Skeletal muscle satellite cell (primary cell): Measurements from ENCODE around the gene TFPT.

Source experiments
- H3K27me3 ChIP-seq: 2 replicates; pipeline ENCODE4 v1.7.0; 2013; ENCODE audit warnings: low read length; ENCODE audit not compliant: control insufficient read depth, insufficient read depth
- H3K36me3 ChIP-seq: 2 replicates; pipeline ENCODE4 v1.7.0; 2013; ENCODE audit warnings: mild to moderate bottlenecking, control low read depth, low read length; ENCODE audit not compliant: insufficient read depth
- H3K4me1 ChIP-seq: 2 replicates; pipeline ENCODE4 v1.7.0; 2013; ENCODE audit warnings: low read length; ENCODE audit not compliant: control insufficient read depth, insufficient read depth
- H3K4me2 ChIP-seq: 2 replicates; pipeline ENCODE4 v1.7.0; 2013; ENCODE audit warnings: mild to moderate bottlenecking, low read length
- H3K4me3 ChIP-seq: 2 replicates; pipeline ENCODE4 v1.7.0; 2013; ENCODE audit warnings: low read length
- H3K9ac ChIP-seq: 2 replicates; pipeline ENCODE4 v1.7.0; 2013; ENCODE audit warnings: mild to moderate bottlenecking, low read depth, low read length, moderate library complexity
- H3K9me3 ChIP-seq: replicated peaks from 2 replicates; pipeline ENCODE4 v1.7.0; 2013; ENCODE audit warnings: mild to moderate bottlenecking, control low read depth, low read length

TFPT gene

GRCh38 chr19:54156490-54156889 is 41.0 kb upstream of the TFPT start:
- H3K36me3 ChIP-seq, result peaks cover 57% of the 10 kb centered on the region
- H3K27me3 ChIP-seq, result no peaks in the 10 kb centered on the region
- peaks cover 47% of the 10 kb centered on the region for H3K4me1 ChIP-seq
- no peak overlapping the region for H3K9ac ChIP-seq
- H3K4me2 ChIP-seq, result no peak overlapping the region
- H3K4me3 ChIP-seq, result no peak overlapping the region
- no peaks in the 10 kb centered on the region for H3K9me3 ChIP-seq

DNA sequence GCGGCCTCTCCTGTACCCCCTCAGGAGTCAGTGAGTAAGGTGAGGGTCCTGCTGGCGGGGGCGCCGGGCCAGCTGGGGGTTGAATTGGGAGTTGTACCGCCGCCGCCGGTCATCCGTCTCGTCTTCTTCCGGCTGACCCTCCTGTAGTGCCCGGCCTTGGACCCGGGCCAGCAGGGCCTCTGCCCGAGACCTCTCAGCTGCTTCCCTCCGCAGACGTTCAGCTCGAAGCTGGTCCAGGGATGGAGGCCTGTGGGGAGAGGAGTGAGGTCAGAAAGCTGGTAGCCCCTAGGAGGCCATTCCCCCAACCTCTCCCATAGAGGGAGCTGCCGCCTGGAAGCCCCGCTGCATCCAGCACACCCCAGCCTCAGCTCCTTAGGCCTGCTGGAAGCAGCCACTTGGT is 40.2 kb upstream of the TFPT start:
- Histone ChIP-seq H3K4me1 (peaks cover 43% of the 10 kb centered on the region), H3K36me3 (peaks cover 64% of the 10 kb centered on the region), H3K9ac (no peak overlapping the region), H3K9me3 (no peaks in the 10 kb centered on the region), H3K4me3 (no peak overlapping the region), H3K27me3 (no peaks in the 10 kb centered on the region), H3K4me2 (no peak overlapping the region)

DNA sequence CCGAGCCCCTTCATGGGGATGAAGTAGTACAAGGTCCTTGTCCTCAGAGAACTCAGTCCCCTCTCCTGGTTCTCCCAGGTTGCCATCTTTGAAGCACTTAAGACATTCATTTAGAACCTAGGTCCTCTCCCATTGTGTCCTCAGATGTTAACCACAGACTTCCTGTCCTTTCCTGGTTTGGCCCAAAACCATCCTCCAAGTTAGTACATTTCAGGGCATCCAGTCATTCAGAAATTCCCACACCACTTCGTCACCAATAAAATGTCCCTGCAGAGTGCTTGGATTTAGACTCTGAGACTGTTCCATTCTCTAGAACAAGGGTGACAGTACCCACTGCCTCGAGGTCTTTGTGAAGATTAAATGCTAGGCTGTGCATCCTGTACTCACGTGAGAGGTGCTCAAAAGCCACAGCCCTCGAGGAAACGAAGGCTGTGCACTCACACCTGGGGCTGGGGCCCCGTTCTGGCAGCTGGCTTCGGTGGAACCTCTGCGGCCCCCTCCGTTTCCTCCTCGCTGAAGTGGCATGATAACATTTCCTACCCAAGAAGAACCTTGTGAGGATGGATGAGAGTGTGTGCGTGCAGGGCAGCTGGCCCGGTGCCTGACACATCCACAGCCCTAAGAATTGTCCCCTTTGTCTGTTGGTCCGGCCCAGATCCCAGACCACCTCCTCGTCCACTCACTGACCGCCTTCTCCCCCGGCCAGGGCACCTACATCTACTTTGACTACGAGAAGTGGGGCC is 39.3 kb upstream of the TFPT start:
- Histone ChIP-seq H3K9me3 (no peaks in the 10 kb centered on the region), H3K27me3 (no peaks in the 10 kb centered on the region), H3K4me3 (no peak overlapping the region), H3K4me2 (no peak overlapping the region), H3K9ac (peak overlapping the region; percentile 37), H3K4me1 (peaks cover 37% of the 10 kb centered on the region), H3K36me3 (peaks cover 71% of the 10 kb centered on the region)

- no peak overlapping the region for H3K4me2 ChIP-seq
- H3K27me3 ChIP-seq, result no peaks in the 10 kb centered on the region
- no peak overlapping the region for H3K4me3 ChIP-seq
- H3K9ac ChIP-seq, result peak overlapping the region; percentile 37
- H3K9me3 ChIP-seq, result no peaks in the 10 kb centered on the region
- peaks cover 81% of the 10 kb centered on the region for H3K36me3 ChIP-seq
- peaks cover 33% of the 10 kb centered on the region for H3K4me1 ChIP-seq
These were observed 38.4 kb upstream of the TFPT start for GRCh38 chr19:54153731-54154326.

- H3K4me1 ChIP-seq, result peaks cover 24% of the 10 kb centered on the region
- H3K9ac ChIP-seq, result no peak overlapping the region
- H3K27me3 ChIP-seq, result no peaks in the 10 kb centered on the region
- peaks cover 78% of the 10 kb centered on the region for H3K36me3 ChIP-seq
- H3K4me3 ChIP-seq, result no peak overlapping the region
- no peak overlapping the region for H3K4me2 ChIP-seq
- no peaks in the 10 kb centered on the region for H3K9me3 ChIP-seq
These were observed 37.5 kb upstream of the TFPT start for GRCh38 chr19:54152878-54153524.

DNA sequence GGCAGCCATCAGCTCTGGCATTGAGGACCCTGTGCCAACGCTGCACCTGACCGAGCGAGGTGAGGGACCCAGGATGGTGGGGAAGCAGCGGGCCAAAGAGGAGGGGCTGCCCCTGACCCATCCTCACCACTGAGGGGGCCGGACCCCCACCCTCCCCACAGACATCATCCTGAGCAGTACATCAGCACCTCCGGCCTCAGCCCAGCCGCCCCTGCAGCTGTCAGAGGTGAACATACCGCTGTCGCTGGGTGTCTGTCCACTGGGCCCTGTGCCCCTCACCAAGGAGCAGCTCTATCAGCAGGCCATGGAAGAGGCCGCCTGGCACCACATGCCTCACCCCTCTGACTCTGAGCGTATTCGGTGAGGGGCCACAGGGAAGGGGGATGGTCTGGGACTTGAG is 36.8 kb upstream of the TFPT start:
- H3K9me3 ChIP-seq, result no peaks in the 10 kb centered on the region
- H3K36me3 ChIP-seq, result peaks cover 84% of the 10 kb centered on the region
- no peak overlapping the region for H3K4me2 ChIP-seq
- H3K27me3 ChIP-seq, result no peaks in the 10 kb centered on the region
- no peak overlapping the region for H3K9ac ChIP-seq
- H3K4me3 ChIP-seq, result no peak overlapping the region
- peaks cover 23% of the 10 kb centered on the region for H3K4me1 ChIP-seq

DNA sequence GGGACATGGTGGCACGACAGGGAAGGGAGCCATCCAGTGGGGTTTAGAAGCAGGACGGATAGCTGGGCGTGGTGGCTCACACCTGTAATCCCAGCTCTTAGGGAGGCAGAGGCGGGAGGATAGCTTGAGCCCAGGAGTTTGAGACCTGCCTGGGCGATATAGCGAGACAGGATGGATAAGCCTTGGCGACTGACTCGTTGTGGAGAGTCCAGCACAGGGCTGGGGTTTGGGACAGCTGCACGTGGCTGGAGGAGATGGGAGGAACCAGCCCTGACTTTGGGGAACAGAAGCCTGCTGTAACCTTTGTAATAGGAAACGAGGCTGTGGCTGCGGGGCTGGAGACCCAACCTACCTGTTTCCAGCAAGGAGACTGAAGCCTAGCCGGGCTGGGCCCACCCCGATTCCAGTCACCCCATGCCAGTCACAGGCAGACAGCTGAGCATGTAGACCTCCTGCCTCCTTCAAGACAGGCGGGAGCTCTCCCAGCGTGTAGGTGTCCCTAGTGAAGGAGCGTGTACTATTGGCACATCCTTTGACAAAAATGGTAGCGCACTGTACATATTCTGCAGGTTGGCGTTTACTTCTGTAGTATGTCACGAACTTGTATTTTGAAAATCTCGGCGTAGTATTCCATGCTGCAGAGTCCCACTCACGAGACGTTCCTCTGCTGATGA is 36.0 kb upstream of the TFPT start:
- Histone ChIP-seq H3K36me3 (peaks cover 85% of the 10 kb centered on the region), H3K27me3 (no peaks in the 10 kb centered on the region), H3K4me2 (no peak overlapping the region), H3K4me3 (no peak overlapping the region), H3K4me1 (peaks cover 23% of the 10 kb centered on the region), H3K9ac (no peak overlapping the region), H3K9me3 (no peaks in the 10 kb centered on the region)

GRCh38 chr19:54149021-54149812 is 33.8 kb upstream of the TFPT start:
- Histone ChIP-seq H3K27me3 (no peaks in the 10 kb centered on the region), H3K4me3 (no peak overlapping the region), H3K4me2 (no peak overlapping the region), H3K4me1 (peaks cover 13% of the 10 kb centered on the region), H3K36me3 (peaks cover 90% of the 10 kb centered on the region), H3K9ac (no peak overlapping the region), H3K9me3 (no peaks in the 10 kb centered on the region)

- no peak overlapping the region for H3K9ac ChIP-seq
- H3K27me3 ChIP-seq, result no peaks in the 10 kb centered on the region
- H3K36me3 ChIP-seq, result peaks cover 90% of the 10 kb centered on the region
- H3K4me2 ChIP-seq, result no peak overlapping the region
- H3K4me1 ChIP-seq, result peaks cover 3% of the 10 kb centered on the region
- H3K4me3 ChIP-seq, result no peak overlapping the region
- no peaks in the 10 kb centered on the region for H3K9me3 ChIP-seq
These were observed 32.7 kb upstream of the TFPT start for GRCh38 chr19:54148158-54148557.

DNA sequence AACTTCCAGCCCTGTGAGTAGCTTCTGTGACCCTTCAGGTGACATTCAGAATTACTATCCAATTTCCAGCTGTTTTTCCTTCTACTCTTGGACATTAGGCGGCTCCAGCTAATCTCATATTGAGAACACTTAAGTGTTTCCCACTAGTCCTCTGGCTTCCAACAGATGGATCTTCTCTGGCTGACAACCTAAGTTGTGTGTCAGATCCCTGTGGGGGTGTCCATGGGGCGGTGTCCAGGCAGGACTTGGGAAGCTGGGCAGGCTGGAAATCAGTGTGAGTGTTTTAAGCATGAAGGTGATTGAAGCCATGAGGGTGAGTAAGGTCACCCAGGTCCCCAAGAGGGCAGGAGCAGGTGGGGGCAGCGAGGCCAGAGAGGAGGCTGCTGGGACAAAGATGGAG is 32.2 kb upstream of the TFPT start:
- Histone ChIP-seq H3K9ac (no peak overlapping the region), H3K4me1 (no peaks in the 10 kb centered on the region), H3K4me2 (no peak overlapping the region), H3K9me3 (no peaks in the 10 kb centered on the region), H3K27me3 (no peaks in the 10 kb centered on the region), H3K4me3 (no peak overlapping the region), H3K36me3 (peaks cover 90% of the 10 kb centered on the region)
